Measurements from ENCODE around the gene OIP5. TPM values are rescaled to one million over a fixed set of nuclear protein-coding genes. Genes with fewer than 3 reads are reported as not detected.
"Not testable (repeated sequence)": the region's sequence is repeated elsewhere in the genome, so short reads cannot be mapped to it uniquely, and the experiment has no call there.

OIP5 gene
- total and polyA plus RNA-seq, 4 experiments from 2014 or later = 0.52 to 0.76 (median 0.71) TPM

DNA sequence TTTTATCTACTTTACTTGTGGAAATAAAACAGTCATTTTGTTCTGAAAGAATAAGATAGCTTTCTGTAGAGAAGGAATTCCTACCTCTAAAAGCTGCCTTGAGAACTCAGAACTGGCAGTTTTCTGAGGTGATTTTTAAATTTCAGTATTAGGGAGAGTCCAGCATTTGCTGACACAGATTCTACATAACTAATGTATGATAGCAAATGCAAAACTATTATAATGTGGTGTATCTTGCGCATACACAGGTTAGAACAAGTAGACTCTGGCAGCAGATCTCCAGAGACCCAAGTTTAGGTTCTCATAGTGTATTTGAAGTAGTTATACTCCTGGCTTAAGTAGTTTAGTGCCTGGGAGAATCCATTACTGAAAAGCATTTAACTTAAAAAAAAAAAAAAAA lies 30.8 kb downstream of the OIP5 start:
- H3K4me1 ChIP-seq (ENCODE audit: insufficient read depth, low read length) = no peaks in the 10 kb centered on the region
- ChIA-PET CTCF (ENCODE audit: partially characterized antibody) (no interaction called here), POLR2A (ENCODE audit: partially characterized antibody) (no interaction called here)
- no peaks in the 10 kb centered on the region for H3K27me3 Mint-ChIP-seq
- peaks cover 6 to 11% (median 8%) of the 10 kb centered on the region in 4 donors for H3K4me1 Mint-ChIP-seq
- DNase-seq = no peak
- no peaks in the 10 kb centered on the region for H3K9me3 ChIP-seq (ENCODE audit: control insufficient read depth in 1 of 2, low read length in 2 of 2)
- no peaks in the 10 kb centered on the region for H3K9me3 Mint-ChIP-seq
- H3K27me3 ChIP-seq (ENCODE audit: insufficient read depth, low read length) = no peaks in the 10 kb centered on the region
- no peak overlapping the region for H3K27ac Mint-ChIP-seq
- intact Hi-C loops (cut with micrococcal nuclease) = no loop called here
- H3K27ac ChIP-seq (ENCODE audit: low read depth, low read length) = no peak overlapping the region
- peaks cover 7% of the 10 kb centered on the region for H3K36me3 ChIP-seq (ENCODE audit: insufficient read depth, low read length)
- no peak overlapping the region for H3K4me3 ChIP-seq (ENCODE audit: low read length in 2 of 2)
- no peak overlapping the region for H3K4me3 Mint-ChIP-seq
- peaks cover 12 to 19% of the 10 kb centered on the region in 2 donors for H3K36me3 Mint-ChIP-seq

DNA sequence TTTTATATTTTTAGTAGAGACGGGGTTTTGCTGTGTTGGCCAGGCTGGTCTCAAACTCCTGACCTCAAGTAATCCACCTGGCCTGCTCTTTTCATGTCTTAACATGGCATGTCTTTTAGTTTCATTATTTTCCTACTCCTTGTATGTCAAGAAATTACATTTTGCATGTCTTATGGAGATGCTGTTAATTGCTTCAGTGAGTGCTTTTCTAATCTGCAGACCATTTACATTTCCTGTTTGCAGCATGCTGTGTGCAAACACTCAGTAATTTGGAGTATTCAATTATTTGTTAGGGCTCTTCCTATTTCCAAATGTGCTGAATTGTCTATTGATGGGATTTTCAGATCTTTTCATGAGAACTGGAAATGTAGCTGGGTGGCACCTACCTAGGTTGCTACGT lies 31.3 kb downstream of the OIP5 start:
- CTCF ChIA-PET (ENCODE audit: partially characterized antibody) = not testable (repeated sequence)

DNA sequence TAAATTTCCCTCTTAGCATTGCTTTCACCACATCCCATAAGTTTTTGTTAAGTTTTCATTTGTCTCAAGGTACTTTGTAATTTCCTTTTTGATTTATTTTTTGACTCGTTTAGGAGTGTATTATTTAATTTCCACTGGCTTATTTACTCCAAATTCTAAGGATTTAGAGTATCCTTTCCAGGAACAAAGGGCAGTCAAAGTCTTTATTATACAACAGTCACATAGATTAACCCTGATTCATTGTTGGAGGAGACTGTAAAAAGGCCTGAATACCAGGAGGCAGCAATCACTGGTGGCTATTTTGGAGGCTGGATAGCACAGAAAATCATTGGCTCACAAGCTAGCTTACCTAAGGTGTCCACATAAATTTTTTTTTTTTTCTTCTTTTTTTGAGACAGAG lies 39.9 kb downstream of the OIP5 start:
- Histone ChIP-seq H3K4me1 (ENCODE audit: insufficient read depth, low read length) (peaks cover 10% of the 10 kb centered on the region), H3K27me3 (ENCODE audit: insufficient read depth, low read length) (no peaks in the 10 kb centered on the region), H3K36me3 (ENCODE audit: insufficient read depth, low read length) (peaks cover 10% of the 10 kb centered on the region), H3K4me3 (ENCODE audit: low read length in 2 of 2) (no peak overlapping the region), H3K9me3 (ENCODE audit: control insufficient read depth in 1 of 2, low read length in 2 of 2) (no peaks in the 10 kb centered on the region), H3K27ac (ENCODE audit: low read depth, low read length) (no peak overlapping the region)
- Mint-ChIP-seq H3K9me3 (no peaks in the 10 kb centered on the region), H3K4me1 (peaks cover 14 to 22% (median 18%) of the 10 kb centered on the region in 4 donors), H3K27ac (peak overlapping the region in 1 of 7 donors; percentile 32), H3K4me3 (no peak overlapping the region), H3K27me3 (no peaks in the 10 kb centered on the region), H3K36me3 (peaks cover 19 to 45% of the 10 kb centered on the region in 2 donors)
- no peak for DNase-seq
- intact Hi-C loops (cut with micrococcal nuclease) = no loop called here
- POLR2A ChIA-PET (ENCODE audit: partially characterized antibody) = no interaction called here
- CTCF ChIA-PET (ENCODE audit: partially characterized antibody) = no interaction called here

More for the DNA sequence above, 31.3 kb downstream of the OIP5 start:
- H3K9me3 Mint-ChIP-seq; intact Hi-C loops (cut with micrococcal nuclease); H3K4me3 Mint-ChIP-seq; DNase-seq; H3K27me3 ChIP-seq (ENCODE audit: insufficient read depth, low read length); H3K4me1 ChIP-seq (ENCODE audit: insufficient read depth, low read length); H3K36me3 ChIP-seq (ENCODE audit: insufficient read depth, low read length); H3K27me3 Mint-ChIP-seq; H3K9me3 ChIP-seq (ENCODE audit: control insufficient read depth in 1 of 2, low read length in 2 of 2); POLR2A ChIA-PET (ENCODE audit: partially characterized antibody); H3K27ac ChIP-seq (ENCODE audit: low read depth, low read length); H3K4me3 ChIP-seq (ENCODE audit: low read length in 2 of 2): not testable (repeated sequence)
- Mint-ChIP-seq H3K27ac (peak overlapping the region in 1 of 7 donors; percentile 64), H3K4me1 (peaks cover 6 to 11% (median 8%) of the 10 kb centered on the region in 4 donors), H3K36me3 (peaks cover 12 to 19% of the 10 kb centered on the region in 2 donors)

DNA sequence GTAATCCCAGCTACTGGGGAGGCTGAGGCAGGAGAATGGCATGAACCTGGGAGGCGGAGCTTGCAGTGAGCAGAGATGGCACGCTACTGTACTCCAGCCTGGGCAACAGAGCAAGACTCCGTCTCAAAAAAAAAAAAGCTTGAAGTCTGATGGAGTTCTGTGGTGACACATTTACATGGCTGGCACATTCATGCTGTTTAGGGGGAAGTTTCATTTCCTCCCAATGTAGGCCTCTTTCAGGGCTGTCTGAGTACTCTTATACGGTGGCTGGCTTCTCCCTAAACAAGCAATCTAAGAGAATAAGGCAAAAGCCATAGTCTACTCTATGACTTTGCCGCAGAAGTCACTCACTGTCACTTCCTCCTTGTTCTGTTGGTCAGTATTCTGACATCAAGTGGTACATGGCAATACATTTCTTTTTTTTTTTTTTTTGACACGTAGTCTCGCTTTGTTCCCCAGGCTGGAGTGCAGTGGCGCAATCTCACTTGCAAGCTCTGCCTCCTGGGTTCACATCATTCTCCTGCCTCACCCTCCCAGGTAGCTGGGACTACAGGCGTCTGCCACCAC lies 41.2 kb downstream of the OIP5 start:
- Histone ChIP-seq H3K4me1 (ENCODE audit: insufficient read depth, low read length) (peaks cover 24% of the 10 kb centered on the region), H3K36me3 (ENCODE audit: insufficient read depth, low read length) (peaks cover 24% of the 10 kb centered on the region), H3K4me3 (ENCODE audit: low read length in 2 of 2) (no peak overlapping the region), H3K9me3 (ENCODE audit: control insufficient read depth in 1 of 2, low read length in 2 of 2) (no peaks in the 10 kb centered on the region), H3K27ac (ENCODE audit: low read depth, low read length) (no peak overlapping the region), H3K27me3 (ENCODE audit: insufficient read depth, low read length) (no peaks in the 10 kb centered on the region)
- H3K27me3 Mint-ChIP-seq = no peaks in the 10 kb centered on the region
- intact Hi-C loops (cut with micrococcal nuclease) = no loop called here
- no peak overlapping the region for H3K4me3 Mint-ChIP-seq
- POLR2A ChIA-PET (ENCODE audit: partially characterized antibody) = no interaction called here
- no peak for DNase-seq
- peaks cover 16 to 31% (median 24%) of the 10 kb centered on the region in 4 donors for H3K4me1 Mint-ChIP-seq
- H3K36me3 Mint-ChIP-seq = peaks cover 27 to 56% of the 10 kb centered on the region in 2 donors
- CTCF ChIA-PET (ENCODE audit: partially characterized antibody) = no interaction called here
- peak overlapping the region in 2 of 7 donors; percentile 4 to 48 for H3K27ac Mint-ChIP-seq
- no peaks in the 10 kb centered on the region for H3K9me3 Mint-ChIP-seq

DNA sequence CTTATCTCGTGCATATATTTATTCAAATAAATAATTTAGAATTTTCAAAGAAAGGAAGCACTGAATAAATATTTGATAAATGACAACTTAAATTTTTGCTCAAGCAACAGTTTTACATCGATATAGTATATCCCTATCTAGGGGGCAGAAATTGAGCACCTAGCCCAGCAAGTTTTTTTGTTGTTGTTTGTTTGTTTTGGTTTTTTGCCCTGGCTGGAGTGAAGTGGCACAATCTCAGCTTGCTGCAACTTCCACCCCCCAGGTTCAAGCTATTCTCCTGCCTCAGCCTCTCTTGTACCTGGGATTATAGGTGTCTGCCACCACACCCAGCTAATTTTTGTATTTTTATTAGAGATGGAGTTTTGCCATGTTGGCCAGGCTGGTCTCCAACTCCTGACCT lies 42.4 kb downstream of the OIP5 start:
- Mint-ChIP-seq H3K9me3 (no peaks in the 10 kb centered on the region), H3K4me1 (peaks cover 24 to 43% (median 30%) of the 10 kb centered on the region in 4 donors), H3K4me3 (no peak overlapping the region), H3K27me3 (no peaks in the 10 kb centered on the region), H3K27ac (no peak overlapping the region), H3K36me3 (peaks cover 27 to 58% of the 10 kb centered on the region in 2 donors)
- CTCF ChIA-PET (ENCODE audit: partially characterized antibody) = no interaction called here
- intact Hi-C loops (cut with micrococcal nuclease) = no loop called here
- Histone ChIP-seq H3K4me1 (ENCODE audit: insufficient read depth, low read length) (peaks cover 36% of the 10 kb centered on the region), H3K4me3 (ENCODE audit: low read length in 2 of 2) (no peak overlapping the region), H3K27ac (ENCODE audit: low read depth, low read length) (no peak overlapping the region), H3K27me3 (ENCODE audit: insufficient read depth, low read length) (no peaks in the 10 kb centered on the region), H3K36me3 (ENCODE audit: insufficient read depth, low read length) (peaks cover 33% of the 10 kb centered on the region), H3K9me3 (ENCODE audit: control insufficient read depth in 1 of 2, low read length in 2 of 2) (no peaks in the 10 kb centered on the region)
- no peak for DNase-seq
- POLR2A ChIA-PET (ENCODE audit: partially characterized antibody) = interaction anchor here (1.0 kb wide), 1 partner anchor 59 kb away, joined by 3 read pairs; the partner anchor contains the start of gene CHP1

DNA sequence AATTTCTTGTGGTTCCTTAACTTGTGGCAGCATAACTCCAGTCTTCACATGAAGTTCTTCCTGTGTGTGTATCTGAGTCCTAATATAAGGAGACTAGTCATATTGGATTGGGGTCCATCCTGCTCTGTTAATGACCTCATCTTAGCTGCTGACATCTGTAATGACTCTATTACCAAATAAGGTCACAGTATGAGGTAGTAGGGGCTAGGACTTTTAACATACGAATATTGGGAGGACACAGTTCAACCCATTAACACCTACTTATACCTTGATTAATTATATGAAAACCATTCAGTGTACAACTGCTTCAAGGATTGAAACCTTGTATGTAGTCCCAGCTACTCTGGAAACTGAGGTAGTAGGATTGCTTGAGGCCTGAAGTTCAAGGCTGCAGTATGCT lies 43.9 kb downstream of the OIP5 start:
- intact Hi-C loops (cut with micrococcal nuclease) = no loop called here
- CTCF ChIA-PET (ENCODE audit: partially characterized antibody) = interaction anchor here (1.0 to 1.6 kb wide), 2 partner anchors 44 to 315 kb away, joined by 3 to 4 read pairs; partner anchors contain the start of genes NUSAP1 and OIP5
- H3K27me3 Mint-ChIP-seq = no peaks in the 10 kb centered on the region
- POLR2A ChIA-PET (ENCODE audit: partially characterized antibody) = interaction anchor here (1.4 kb wide), 1 partner anchor 57 kb away, joined by 3 read pairs; the partner anchor contains the start of gene CHP1
- peak overlapping the region in 2 of 8 donors; percentile 20 to 46 for H3K4me3 Mint-ChIP-seq
- peaks cover 0 to 3% (median 0%) of the 10 kb centered on the region in 8 donors for H3K9me3 Mint-ChIP-seq
- peaks cover 27 to 49% (median 35%) of the 10 kb centered on the region in 4 donors for H3K4me1 Mint-ChIP-seq
- Histone ChIP-seq H3K27me3 (ENCODE audit: insufficient read depth, low read length) (no peaks in the 10 kb centered on the region), H3K4me1 (ENCODE audit: insufficient read depth, low read length) (peaks cover 37% of the 10 kb centered on the region), H3K27ac (ENCODE audit: low read depth, low read length) (no peak overlapping the region), H3K36me3 (ENCODE audit: insufficient read depth, low read length) (peaks cover 33% of the 10 kb centered on the region), H3K4me3 (ENCODE audit: low read length in 2 of 2) (no peak overlapping the region), H3K9me3 (ENCODE audit: control insufficient read depth in 1 of 2, low read length in 2 of 2) (no peaks in the 10 kb centered on the region)
- no peak for DNase-seq
- H3K27ac Mint-ChIP-seq = peak overlapping the region in 3 of 7 donors; percentile 27 to 48 (median 36)
- H3K36me3 Mint-ChIP-seq = peaks cover 29 to 59% of the 10 kb centered on the region in 2 donors

DNA sequence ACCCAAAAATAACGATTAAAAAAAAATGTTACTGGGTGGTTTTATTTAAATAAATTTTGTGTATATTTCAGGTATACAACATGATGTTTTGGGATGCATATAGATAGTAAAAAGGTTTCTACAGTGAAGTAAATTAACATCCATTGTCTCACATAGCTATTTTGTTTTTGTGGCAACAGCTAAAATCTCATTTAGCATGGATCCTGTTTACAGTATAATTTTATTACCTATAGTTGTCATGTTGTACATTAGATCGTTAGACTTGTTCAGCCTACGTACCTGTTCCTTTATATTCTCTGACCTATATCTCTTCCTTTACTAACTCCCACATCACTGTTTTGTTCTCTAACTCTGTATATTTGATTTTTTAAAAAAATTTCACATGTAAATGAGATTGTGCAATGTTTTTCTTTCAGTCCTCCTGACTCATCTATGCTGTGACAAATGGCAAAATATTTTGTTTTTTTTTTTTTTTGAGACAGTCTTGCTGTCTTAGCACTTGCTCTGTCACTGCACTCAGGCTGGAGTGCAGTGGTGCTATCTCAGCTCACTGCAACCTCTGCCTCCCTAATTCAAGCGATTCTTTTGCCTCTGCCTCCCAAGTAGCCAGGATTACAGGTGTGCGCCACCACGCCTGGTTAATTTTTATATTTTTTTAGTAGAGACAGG lies 45.6 kb downstream of the OIP5 start:
- H3K4me3 Mint-ChIP-seq = peak overlapping the region in 2 of 8 donors; percentile 57 to 72
- no peaks in the 10 kb centered on the region for H3K9me3 ChIP-seq (ENCODE audit: control insufficient read depth in 1 of 2, low read length in 2 of 2)
- H3K9me3 Mint-ChIP-seq = peaks cover 0 to 3% (median 0%) of the 10 kb centered on the region in 8 donors
- intact Hi-C loops (cut with micrococcal nuclease) = no loop called here
- peak overlapping the region in 4 of 7 donors; percentile 20 to 92 (median 54) for H3K27ac Mint-ChIP-seq
- no peaks in the 10 kb centered on the region for H3K27me3 ChIP-seq (ENCODE audit: insufficient read depth, low read length)
- no peaks in the 10 kb centered on the region for H3K27me3 Mint-ChIP-seq
- H3K4me1 Mint-ChIP-seq = peaks cover 30 to 59% (median 42%) of the 10 kb centered on the region in 4 donors
- no peak overlapping the region for H3K27ac ChIP-seq (ENCODE audit: low read depth, low read length)
- POLR2A ChIA-PET (ENCODE audit: partially characterized antibody) = interaction anchor here (2.4 to 3.1 kb wide), 2 partner anchors 46 to 56 kb away, joined by 10 to 12 read pairs; partner anchors contain the start of genes CHP1, EXD1, NUSAP1 and OIP5
- CTCF ChIA-PET (ENCODE audit: partially characterized antibody) = interaction anchor here (1.6 kb wide), 1 partner anchor 56 kb away, joined by 6 read pairs; the partner anchor contains the start of genes CHP1 and EXD1
- H3K4me1 ChIP-seq (ENCODE audit: insufficient read depth, low read length) = peaks cover 43% of the 10 kb centered on the region
- DNase-seq = no peak
- H3K36me3 ChIP-seq (ENCODE audit: insufficient read depth, low read length) = peaks cover 33% of the 10 kb centered on the region
- no peak overlapping the region for H3K4me3 ChIP-seq (ENCODE audit: low read length in 2 of 2)
- H3K36me3 Mint-ChIP-seq = peaks cover 29 to 55% of the 10 kb centered on the region in 2 donors
